DND-41 (cell line): ENCODE results near the gene ADAMTSL2.

Source experiments
- EZH2 ChIP-seq: IDR thresholded peaks from 3 replicates; pipeline ENCODE4 v1.6.1; 2012; ENCODE audit warnings: borderline replicate concordance, low read depth, mild to moderate bottlenecking, moderate library complexity, low read length, inconsistent platforms; ENCODE audit not compliant: severe bottlenecking
- TF ChIP-seq, protein P1 (sequence below): IDR thresholded peaks from 2 replicates; pipeline ENCODE4 v1.5.1; 2012; ENCODE audit warnings: borderline replicate concordance, low read length, moderate library complexity, mild to moderate bottlenecking; ENCODE audit not compliant: poor library complexity, severe bottlenecking; ENCODE audit errors: extremely low read depth

DNA sequence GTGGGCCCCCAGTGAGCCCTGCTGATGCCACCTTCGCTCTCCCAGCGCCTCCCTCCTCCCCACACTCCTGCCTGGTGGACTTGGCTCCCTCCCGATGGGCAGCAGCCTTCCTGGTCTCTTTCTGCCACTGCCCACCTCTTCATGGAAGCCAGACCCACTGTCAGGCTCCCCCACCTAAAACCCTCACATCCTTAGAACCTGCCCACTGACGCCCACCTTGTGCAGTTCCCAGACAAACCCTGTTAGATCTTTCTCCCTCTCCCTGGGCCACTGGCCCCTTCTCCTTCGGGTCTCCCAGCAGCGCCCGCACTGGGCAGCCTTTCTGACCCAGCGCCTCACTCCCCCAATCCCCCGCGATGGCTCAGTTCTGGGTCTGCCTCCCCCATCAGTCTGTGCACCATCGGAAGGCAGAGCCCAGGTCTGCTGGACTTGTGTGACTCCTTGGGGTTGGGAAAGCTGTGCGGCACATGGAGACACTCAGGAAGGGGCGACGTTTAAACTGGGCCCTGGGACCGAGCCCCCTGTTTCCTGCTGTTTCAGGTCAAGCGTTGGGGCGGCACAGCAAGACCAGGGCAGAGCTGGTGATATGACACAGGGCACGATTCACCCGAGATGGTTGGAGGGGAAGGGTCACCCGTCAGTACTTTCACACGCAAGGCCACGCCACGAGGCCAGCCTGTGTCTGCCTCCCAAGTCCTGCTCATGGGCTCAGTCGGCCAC is 27.1 kb upstream of the ADAMTSL2 start:
- TF ChIP-seq, protein P1, sequence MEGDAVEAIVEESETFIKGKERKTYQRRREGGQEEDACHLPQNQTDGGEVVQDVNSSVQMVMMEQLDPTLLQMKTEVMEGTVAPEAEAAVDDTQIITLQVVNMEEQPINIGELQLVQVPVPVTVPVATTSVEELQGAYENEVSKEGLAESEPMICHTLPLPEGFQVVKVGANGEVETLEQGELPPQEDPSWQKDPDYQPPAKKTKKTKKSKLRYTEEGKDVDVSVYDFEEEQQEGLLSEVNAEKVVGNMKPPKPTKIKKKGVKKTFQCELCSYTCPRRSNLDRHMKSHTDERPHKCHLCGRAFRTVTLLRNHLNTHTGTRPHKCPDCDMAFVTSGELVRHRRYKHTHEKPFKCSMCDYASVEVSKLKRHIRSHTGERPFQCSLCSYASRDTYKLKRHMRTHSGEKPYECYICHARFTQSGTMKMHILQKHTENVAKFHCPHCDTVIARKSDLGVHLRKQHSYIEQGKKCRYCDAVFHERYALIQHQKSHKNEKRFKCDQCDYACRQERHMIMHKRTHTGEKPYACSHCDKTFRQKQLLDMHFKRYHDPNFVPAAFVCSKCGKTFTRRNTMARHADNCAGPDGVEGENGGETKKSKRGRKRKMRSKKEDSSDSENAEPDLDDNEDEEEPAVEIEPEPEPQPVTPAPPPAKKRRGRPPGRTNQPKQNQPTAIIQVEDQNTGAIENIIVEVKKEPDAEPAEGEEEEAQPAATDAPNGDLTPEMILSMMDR: no peak
- no peak for TF ChIP-seq EZH2
